Left kidney (tissue), 2 donors: Measurements from ENCODE around the gene KRTAP10-12. TPM values are rescaled to one million over a fixed set of nuclear protein-coding genes. Genes with fewer than 3 reads are reported as not detected.
A peak's percentile ranks its signal among the peaks of the same experiment; 100 is the strongest.

Experiments
- DNase-seq: peaks from one replicate; pipeline ENCODE4 v3.0.0-alpha.2; 2013
- polyA plus RNA-seq: library from polyadenylated mRNA; unstranded; fragments of 120-200 nt; gene quantifications from one replicate; pipeline ENCODE4 v1.2.1, GENCODE V29; 2013; ENCODE audit not compliant: insufficient read length

Gene KRTAP10-12
- polyA plus RNA-seq, 1 donor, result not detected

DNA sequence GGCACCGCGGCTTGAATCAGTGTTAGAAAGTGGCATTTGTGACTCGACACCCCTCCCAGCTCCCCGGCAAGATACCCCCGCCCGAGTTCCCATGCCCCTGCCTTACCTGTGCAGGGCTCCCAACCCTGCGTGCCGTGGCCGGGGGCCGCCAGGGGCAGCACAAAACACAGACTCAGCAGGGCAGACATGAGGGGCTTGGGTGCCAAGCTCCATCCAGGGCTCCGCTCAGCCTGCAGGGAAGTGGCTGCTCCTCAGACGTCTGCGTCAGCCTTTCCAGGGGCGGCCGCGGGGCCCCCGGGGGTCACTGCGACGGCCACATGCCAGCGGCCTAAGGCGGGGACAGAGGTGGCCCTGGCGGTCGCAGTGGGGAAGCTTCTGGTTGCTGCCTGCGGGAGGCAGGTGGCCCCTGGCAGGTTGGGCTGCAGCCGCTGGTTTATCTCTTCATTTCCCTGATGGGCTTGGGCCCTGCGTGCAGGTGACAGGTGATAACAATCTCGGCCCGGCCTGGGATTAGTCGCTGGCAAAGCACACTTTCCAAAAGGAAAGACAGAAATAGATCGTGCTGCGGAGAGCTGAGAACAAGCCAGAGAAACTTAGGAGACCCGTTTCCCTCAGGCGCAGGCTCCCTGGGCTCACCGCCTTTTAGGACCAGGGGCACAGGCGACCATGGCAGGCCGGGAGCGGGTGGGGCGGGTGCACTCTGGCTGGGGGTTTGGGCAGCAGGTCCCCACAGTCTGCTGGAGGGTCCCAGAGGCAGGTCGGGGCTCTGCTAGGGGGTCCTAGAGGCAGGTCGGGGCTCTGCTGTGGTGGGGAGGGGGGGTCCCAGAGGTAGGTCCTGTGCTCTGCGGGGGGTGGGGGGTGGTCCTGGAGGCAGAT lies 14.6 kb downstream of the KRTAP10-12 start, which contains the start of gene TSPEAR:
Gene TSPEAR (minus strand): TSS at position 246 of the 876 bp plus-strand sequence. CDS start 58 bp downstream, at position 188.
- no peak for DNase-seq

- DNase-seq, result no peak
Measured at GRCh38 chr21:44712203-44713028, 15.4 kb downstream of the KRTAP10-12 start.

GRCh38 chr21:44713130-44713529 lies 16.2 kb downstream of the KRTAP10-12 start:
- no peak for DNase-seq

DNA sequence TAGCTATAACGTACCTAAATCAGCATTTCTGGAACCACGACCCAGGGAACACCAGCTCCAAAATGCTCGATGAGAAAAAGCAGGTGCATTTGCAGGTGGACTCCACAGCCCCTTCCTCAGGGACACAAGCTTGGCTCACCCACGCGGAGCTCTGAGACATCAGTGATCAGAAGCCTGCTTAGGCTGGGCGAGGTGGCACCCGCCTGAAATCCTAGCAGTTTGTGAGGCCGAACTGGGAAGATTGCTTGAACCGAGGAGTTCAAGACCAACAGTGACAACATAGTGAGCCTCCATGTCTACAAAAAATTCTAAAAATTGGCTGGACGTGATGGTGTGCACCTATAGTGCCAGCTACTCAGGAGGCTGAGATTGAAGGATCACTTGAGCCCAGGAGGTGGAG lies 16.9 kb downstream of the KRTAP10-12 start:
- no peak for DNase-seq

GRCh38 chr21:44714905-44715304 lies 17.9 kb downstream of the KRTAP10-12 start:
- DNase-seq, result no peak

- no peak for DNase-seq
Measured at GRCh38 chr21:44716984-44717383, 20.0 kb downstream of the KRTAP10-12 start.

DNA sequence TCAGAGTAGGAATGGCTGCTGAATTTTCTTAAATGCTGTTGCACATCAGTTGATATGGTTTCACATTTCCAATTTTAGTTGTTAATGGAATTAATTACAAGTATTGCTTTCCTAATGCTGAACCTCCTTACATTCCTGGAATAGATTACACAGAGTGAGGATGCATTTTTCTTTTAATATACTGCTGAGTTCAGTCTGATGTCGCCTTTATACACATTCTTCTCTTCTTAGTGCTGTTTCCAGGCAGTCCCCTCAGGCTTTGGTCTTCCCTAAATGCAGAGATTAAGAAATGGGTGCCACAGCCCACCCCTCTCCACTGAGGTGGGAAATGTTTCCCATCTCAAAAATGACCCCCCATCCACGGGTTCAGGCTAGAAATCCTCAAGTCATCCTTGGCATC lies 21.1 kb downstream of the KRTAP10-12 start:
- DNase-seq, result no peak

GRCh38 chr21:44718571-44718970 lies 21.6 kb downstream of the KRTAP10-12 start:
- no peak for DNase-seq

DNA sequence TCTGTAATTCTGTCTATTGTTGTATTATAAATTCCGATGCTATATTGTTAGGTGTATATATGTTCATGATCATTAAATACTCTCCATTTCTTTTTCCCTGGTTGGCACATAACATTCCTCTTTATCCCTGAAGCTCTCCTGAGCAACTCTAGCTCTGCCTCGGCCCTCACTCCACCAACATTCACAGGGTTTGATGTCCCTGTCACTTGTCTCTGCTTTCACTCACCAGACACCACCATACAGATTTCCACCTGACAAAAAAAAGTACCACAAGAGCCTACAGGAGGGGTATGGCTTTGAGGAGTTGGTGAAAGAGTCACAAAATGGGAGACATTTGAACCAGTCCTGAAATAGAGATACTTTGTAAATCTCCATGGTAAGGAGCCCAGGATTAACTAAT lies 23.2 kb downstream of the KRTAP10-12 start:
- DNase-seq, result no peak

- DNase-seq, result no peak
Measured at GRCh38 chr21:44722731-44723130, 25.8 kb downstream of the KRTAP10-12 start.

DNA sequence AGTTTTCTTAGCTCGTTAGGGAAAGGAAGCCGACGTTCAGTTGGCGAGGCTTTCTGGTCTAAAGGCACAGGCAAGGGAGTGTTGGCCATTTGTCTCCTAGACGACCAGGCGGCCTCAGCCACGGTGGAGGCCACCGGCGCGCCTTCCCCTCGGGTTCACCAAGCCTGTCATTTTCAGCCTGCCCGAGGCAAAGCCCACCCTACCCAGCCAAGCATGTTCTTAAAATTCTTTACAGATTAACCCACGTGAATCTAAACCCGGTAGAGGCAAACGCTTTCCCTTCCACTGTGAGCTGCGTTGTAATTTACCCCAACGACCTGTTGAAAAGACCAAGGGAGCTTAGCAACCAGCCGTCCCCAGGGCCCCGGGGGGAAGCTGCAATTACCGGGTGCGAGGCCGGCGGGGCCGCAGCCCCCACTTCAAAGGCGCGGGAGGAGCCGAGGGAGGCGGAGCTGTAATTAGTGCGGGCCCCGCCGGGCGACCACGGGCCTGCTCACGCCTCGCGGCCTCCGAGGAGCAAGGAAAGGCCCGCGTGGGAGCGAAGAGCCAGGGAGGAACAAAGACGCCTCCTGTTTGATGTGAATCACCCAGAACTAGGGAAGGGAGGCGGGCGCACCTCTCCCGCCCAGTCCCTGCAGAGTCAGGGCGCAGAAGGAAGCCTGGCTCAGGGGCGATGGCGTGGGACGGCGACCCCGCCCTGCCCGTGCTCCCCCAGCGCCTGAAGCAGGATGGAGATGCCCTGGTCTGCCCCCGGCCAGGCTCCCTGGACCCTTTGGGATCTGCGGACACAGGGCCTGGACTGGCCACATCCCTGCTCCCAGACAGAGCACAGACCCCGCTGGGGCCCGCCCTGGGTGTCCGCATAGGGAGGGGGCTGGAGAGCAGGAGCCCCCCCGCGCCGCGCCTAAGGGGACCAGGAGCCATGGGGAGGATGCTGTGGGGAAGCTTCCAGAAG lies 26.5 kb downstream of the KRTAP10-12 start:
- DNase-seq, result peak; percentile 72

GRCh38 chr21:44724196-44724595 lies 27.2 kb downstream of the KRTAP10-12 start:
- DNase-seq, result no peak

GRCh38 chr21:44724926-44725325 lies 28.0 kb downstream of the KRTAP10-12 start:
- DNase-seq, result no peak

DNA sequence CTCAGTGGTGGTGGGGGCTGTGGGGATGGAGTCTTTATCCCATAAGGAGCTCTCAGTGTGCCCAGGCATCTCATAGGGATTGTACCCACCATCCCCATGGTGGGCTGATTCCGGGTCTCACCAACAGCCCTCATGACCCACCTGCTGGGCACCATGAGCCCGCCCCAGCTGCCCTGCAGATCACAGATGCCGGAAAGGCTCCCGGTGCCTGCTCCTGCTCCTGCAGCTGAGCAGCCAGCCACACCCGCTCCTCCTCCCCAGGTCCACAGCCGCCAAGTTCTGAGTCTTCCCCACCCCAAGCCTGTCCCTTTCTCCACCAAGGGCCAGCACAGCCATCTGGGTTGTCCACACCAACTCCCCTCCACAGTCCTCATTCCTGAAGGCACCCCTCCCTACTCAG lies 29.9 kb downstream of the KRTAP10-12 start:
- no peak for DNase-seq

- DNase-seq, result no peak
Measured at GRCh38 chr21:44727321-44727720, 30.3 kb downstream of the KRTAP10-12 start.

GRCh38 chr21:44727757-44728156 lies 30.8 kb downstream of the KRTAP10-12 start:
- no peak for DNase-seq

DNA sequence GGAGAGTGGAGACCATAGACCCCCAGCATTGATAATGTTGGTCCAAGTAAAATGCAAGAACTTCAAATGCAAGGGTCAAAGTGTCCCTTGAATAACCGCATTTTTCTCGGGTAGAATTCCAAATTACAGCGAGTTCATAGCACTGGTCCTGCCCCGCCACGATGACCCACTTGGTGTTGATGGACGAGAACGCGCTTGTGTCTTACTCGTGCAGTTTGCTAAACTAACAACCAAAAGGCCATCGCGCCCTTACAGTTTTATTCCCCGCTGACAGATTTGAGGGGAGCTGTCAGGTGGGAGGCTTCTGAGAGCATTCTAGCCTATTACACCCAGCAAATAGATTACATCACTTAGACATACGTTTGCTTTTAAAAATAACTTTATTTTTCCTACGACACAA lies 31.7 kb downstream of the KRTAP10-12 start:
- no peak for DNase-seq

GRCh38 chr21:44729336-44730027 lies 32.5 kb downstream of the KRTAP10-12 start:
- DNase-seq, result no peak

DNA sequence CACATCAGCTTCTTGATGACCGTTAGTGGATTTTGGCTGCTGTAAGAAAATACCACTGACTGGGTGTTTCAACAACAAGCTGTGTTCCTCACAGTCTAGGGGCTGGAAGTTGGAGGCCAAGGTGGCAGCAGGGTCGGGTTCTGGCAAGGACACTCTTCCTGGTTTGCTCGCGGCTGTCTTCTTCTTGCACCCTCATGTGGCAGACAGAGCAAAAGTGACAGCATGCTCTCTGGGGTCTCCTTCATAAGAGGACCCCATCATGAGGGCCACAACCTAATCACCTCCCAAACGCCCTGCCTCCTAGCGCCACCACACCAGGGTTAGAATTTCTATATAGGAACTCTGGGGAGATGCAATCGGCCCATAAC lies 33.0 kb downstream of the KRTAP10-12 start:
- DNase-seq, result no peak

DNA sequence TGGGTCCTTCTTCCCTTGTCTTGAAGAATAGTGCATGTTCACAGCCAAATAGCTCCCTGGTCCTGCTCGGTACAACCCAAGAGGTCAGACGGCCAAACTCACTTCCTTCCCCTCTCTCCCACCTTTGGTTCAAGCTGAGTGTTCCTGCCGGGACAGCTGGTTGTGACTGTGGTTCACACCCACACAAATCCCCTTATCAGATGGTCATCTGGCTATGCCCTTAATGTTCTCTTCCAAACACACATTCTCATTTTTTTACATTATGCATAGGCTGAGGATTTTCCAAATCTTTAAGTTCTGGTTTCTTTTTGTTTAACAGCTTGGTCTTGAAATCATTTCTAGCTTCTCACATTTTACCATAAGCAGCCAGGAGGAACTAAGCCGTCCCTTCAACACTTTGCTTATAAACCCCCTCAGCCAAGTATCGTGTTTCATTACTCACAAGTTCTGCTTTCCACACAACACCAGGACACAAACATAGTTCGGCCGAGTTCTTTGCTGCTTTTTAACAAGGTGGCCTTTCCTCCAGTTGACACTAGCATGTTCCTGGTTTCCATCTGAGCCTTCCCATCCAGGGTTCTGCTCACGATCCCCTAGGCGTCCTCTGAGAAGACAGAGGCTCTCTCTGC lies 34.1 kb downstream of the KRTAP10-12 start:
- DNase-seq, result no peak

DNA sequence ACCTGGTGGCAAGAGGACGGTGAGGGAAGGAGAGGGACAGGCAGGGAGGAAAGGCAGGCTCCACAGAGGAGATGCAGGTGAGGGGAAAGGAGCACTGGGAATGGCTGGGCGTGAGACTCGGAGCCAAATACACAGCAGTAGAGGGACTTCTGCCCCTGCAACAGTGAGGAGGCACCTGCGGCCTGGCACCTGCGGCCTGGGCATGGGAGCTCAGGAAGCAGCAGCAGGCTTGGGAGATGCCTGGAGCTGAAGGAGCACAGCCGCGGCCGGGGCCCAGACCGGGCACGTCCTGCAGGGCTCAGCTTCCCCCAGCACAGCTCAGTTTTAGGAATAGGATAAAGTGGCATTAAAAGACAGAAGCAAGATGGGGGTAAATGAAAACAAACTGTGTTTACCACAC lies 35.3 kb downstream of the KRTAP10-12 start:
- no peak for DNase-seq
